GM18873 (cell line): ENCODE data around the gene SLIT3.

ENCODE experiments used
- ATAC-seq: cut with Tn5 transposase; IDR thresholded peaks from one replicate; pipeline ENCODE4 v1.9.1; 2021; ENCODE audit warnings: mild to moderate bottlenecking, moderate library complexity, moderate number of reproducible peaks; ENCODE audit not compliant: unreplicated experiment, low FRiP score

The SLIT3 gene

DNA sequence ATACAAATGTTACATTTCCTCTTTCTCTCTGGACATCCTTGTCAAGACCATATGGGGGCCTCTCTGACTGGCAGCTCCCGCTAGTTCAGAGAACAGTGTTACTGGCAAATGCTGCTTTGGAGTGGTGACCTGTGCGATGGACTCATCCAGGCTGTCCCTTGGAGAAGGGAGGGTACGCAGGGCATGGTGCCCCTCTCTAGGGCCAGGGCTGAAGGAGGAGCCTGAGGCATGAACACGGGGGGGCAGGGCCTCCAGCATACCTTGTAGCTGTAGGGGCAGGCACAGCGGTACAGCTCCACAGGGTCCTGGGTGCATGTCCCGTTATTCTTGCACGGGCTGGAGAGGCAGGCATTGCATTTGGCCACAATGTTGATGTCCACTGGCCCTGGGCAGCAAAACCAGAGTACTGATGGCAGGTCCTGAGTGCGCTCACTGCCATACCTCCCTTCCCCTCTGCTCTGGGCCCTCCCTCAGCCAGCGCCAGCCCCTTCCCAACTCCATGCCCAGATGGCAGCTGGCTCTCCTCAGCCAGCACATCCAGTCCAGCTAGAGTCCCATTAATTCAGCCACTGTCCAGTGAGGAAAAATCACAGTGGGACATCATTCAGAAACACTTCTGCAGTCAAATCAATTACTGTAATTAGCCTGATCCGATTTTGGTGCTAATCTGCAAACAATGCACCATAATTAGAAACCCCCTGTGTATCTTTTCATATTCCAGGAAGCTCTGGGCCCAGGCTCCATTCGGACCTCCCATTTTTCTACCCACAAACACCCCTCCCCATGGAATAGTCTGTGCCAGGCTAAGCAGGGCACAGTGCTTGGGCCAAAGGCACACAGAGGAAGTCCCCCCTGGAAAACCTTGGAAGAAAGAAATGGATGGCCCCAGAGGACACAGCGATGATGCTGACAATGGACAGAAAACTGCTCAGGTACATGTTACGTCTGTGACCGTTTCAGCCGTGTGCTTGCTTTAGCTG lies 592.9 kb downstream of the SLIT3 start:
- no peak for ATAC-seq

DNA sequence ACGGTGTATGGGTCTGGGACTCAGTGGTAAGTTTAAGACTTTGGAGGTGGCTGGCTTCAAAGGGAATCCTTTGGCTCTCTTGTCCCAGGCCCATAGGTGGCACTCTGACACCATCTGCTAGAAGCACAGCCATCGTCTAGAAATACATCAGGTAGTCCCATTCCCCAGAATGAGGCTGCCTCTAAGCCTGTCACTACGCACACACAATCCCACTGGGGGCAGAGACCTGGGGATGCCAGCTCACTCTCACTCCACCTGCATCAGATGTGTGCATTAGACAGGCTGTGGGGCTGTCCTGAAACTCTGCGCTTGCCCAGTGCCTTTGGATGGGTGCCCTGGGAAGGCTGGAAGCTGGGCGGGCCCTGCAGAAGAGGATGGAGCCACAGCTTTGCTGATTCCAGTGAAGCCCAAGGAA lies 594.3 kb downstream of the SLIT3 start:
- no peak for ATAC-seq

DNA sequence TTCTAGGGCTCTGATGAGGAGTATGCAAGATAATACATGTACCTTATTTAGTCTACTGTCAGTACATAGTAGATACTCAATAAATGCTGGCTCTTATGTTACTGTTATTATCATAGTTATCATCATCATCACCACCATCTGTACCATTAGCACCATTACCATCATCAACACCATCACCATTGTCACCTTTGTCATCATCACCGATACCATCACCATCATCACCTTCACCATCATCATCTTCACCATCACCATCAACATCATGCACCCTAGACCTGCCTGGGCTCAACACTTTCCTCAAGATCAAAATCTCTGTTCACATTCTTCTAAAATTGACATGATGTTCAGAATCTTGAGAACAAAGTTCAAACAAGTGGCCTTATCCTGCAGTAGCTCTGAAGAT lies 595.6 kb downstream of the SLIT3 start:
- ATAC-seq, result no peak

DNA sequence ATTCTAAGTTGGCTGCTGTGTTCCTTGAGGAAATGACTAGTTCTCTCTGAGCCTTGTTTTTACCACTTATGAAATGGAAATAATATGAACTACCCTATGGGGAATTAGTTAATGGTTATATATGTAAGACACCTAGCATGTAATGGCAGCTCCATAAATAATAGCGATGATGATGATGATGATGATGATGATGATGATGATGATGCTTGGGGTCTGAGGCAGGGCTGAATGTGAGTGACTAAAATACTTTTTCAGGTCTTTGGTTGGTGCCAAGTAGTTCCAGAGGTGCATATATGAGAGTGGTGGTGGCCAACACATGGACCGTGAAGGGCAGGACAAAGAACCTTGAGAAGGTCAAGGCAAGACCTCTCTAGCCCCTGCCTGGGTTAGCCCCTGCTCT lies 598.4 kb downstream of the SLIT3 start:
- no peak for ATAC-seq

DNA sequence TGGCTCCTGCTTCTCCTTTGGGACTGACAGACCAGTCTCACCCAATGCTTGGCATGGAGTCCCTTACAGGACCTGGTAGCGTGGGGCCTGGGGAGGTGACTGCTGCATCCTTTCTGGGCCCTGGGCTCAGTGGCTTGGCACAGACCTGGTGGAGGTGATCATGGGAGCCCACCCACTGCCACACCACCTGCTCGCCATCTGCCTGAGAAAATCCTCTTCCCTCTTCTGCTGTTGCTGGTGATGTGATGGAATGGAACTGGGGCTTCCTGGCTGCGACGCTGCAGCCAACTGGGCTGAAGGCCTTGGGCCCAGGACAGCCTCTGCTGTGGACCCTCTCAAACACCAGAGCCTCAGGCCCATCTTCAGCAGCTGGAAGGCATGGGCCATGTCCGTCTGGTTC lies 599.3 kb downstream of the SLIT3 start:
- no peak for ATAC-seq

DNA sequence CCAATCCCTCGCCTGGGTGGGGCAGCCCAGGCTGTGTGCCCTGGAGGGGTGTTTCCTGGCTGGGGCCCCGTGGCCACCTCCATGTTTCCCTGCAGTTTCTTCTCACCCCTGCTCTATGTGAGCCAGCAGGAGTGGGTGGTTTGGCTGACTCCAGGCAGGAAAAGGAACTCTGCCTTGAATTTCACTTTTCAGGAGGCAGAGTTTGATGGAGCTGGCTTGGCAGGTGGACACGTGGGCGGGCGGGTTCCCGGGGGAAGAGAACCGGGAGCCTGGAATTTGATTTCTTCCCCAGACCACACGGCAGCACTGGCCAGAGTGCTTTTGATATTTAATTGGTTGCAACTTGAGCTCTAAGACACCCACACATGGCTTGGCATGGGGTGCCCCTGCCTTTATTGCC lies 601.9 kb downstream of the SLIT3 start:
- ATAC-seq, result no peak

DNA sequence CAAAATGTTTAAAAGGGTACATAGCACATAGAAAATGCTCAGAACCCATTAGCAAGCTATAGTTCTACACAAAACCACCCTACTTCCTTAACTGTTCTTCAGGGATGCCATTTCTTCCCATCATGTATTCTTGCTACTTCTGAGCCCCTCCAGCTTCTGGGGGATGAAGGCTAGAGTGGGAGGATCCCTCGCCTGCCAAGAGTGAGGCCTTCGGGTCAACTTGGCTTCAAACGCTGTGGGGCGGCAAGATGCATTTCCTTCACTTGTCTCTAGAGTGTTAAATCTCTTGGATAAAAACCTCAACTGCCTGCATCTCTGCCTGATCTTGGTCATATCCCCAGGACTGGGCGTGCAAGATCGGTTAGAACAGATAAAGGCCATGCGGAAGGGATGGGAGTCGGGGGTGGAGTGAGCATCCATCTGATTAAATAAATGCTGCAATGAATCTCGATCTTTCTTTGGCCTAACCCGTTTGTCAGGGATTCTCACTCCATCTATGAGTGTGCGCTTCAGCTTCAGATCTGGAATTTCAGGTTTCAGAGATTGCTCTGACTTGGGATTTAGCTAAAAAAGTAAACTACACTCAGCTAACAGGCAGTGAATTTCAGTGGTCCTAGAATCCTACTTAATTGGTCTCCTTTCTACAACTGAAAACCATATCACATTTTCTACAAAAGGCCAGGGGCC lies 603.8 kb downstream of the SLIT3 start:
- no peak for ATAC-seq

DNA sequence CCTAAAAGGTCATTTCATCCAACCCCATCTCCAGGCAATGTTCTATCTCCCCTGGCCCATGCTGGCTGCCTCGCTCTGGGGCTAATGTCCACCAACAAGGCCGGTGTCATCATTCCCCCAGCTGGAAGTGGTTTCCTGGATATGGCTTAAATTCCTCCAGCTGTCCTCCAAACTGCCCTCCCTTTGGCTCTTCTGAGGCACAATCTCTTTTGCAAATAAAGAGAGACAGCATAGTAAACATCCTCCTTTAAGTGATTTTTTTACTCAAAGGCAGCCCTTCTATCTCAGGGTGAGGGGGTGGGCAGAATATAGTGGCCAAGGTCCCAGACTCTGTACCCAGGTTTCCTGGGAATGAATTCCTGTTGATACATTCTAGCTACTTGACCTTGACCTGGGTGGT lies 604.3 kb downstream of the SLIT3 start:
- no peak for ATAC-seq

DNA sequence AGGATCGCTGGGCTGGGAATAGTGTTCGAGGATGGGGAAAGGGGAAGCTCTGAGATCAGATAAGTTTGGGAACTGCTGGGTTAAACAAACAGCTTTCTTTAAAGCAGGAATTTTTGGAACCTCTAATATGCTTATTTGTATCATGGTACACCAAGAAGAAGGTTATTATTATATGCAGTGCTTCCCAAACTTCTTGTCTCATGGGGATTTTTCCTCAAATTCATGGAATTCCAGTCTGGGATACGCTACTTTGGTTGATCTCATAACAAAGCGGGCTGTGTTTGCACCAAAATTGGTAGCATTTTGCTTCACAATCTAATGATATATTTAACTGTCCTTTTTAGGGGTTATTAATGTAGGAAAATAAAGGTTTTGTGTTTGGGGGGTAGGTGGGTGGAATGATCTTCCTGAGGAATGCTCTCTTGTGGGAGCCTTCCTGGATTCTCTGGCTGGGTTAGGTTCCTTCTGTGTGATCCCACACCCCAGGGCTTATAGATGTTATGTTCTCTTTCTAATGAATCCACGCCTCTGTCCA lies 605.6 kb downstream of the SLIT3 start:
- no peak for ATAC-seq

DNA sequence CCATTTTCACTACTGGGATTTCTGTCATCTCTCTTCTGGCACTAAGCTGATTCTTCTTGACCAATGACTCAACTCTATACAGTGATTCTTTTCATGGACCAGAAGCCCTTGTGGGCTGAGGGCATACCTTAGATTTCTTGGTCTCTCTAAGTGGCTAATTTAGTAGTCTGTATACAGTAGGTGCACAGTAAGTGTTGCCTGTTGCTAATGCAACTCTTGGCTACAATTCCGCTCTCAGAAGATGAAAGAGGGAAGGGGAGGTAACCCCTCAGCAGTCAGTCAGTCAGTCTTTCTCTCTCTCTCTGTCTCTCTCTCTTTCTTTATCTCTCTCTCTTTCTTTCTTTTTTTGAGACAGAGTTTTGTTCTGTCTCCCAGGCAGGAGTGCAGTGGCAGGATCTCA lies 606.6 kb downstream of the SLIT3 start:
- ATAC-seq, result no peak

DNA sequence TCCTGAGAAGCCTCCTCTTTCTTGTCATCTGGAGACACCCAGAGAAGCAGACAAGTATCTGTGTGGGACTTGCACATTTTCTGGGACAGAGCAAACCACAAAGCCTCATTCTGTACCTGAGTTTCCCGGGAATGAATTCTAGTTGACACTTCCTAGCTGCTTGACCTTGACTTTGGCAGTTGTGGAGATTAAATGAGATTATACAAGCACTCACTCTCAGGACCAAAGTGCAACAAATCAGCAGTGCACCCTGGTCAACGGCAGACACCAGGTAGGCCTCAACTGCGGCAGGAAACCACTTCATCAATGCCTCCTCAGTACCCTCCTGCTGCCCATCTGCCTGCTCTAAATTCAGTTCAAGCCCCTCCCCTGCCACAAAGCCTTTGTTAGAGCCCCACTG lies 607.1 kb downstream of the SLIT3 start:
- ATAC-seq, result no peak

DNA sequence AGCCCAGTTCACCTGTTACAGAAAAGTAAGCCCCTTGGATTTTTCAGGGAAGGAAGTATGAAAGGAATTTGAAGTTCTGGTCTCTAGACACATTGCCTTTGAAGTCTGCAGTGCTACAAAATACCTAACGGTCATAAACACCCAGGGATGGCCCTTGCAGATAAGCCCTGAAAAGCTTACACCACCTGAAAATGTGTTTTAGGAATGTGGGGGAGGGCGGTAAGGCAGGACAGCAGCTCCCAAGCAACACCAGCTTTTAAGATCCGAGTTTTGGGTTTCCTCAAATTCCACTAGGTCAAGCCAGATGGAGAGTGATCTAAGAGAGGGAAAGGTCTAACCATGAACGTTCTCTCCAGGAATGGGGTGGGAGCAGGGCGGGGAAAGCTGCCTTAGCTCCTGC lies 607.6 kb downstream of the SLIT3 start:
- no peak for ATAC-seq

DNA sequence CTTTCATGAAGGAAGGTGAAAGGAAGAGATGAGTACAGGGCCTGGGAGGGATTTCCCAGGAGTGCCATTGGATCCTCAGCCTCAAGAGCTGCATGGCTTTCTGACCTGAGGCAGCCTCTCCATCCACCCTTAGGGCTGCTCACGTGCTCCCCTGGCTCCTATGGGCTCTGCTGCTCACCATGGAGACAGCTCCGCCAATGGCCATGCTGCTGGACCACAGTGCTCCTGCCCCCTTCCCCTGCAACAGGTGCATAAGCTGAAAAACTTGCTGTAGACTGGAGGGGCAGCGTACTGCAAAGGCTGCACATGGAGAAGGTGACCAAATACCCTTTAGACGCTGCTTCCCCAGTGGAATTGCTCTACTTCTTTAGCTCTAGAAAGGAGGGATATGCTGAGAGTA lies 609.0 kb downstream of the SLIT3 start:
- no peak for ATAC-seq

DNA sequence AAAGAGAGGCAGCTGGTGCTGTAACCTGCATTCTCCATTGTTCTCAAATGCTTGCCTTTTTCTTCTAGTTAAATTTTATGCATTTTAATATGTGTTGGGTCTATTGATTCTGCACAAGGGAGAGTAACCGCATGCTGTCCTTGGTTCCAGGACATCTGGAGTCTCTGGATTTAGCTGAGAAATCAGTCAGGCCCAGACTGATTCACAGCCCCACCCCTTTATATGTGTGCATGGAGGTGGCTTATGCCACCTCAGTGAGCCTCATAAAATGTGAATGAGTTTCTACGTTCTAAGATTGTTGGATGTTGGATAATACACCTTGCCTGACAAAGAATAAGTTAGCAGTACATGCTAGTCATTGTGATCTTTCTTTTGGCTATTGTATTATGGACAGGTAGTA lies 611.7 kb downstream of the SLIT3 start:
- no peak for ATAC-seq

DNA sequence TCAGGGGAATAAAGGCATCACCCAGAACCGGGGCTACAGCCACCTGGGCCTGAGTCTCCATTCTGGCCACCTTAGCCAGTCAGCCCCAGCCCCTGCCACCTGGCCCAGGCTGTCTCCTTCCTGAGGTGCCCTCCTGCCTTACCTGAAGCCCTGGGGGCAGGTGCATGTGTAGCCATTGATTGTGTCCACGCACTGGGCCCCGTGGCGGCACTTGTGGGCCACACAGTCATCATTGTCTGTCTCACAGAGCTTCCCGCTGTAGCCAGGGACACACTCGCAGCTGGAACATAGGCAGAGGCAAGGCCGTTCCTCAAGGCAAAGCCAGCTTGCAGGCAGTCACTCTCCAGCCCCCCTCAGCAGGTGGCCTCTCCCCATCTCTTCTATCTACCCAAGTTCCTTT lies 614.1 kb downstream of the SLIT3 start:
- no peak for ATAC-seq

DNA sequence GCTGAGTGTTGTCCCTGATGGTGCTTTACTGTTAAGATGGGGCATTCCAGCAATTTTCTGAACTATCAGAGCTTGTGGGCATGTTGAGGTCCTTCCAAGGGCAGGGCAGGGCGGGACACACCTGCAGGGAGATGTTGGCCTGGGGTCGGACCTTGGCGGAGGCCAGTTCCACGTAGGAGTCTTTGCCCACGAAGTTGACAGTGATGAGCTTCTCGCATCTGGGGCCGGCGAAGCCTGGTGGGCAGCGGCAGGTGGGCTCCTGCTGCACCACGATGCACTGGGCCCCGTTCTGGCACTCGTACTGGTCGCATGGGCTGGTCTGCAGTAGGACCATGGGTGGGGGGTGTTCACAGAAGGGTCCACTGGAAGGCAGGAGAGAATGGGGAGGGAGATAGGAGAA lies 615.4 kb downstream of the SLIT3 start:
- no peak for ATAC-seq

DNA sequence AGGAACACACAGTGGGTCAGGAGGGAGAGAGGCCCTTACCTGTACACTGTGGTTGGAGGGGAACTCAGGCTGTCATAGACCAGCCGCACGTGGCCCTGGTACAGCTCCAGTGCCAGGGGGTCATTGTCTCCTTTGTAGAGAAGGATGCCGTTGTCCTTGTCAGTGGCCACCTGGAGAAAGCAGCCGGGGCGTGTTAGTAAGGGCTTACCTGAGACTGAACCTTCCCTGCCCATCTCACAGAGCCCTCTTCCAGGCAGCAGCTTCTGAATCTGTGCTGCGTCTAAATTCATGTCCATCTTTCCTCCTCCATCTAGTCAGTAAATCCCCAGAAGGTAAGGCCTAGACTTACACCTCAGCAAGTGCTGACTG lies 617.0 kb downstream of the SLIT3 start:
- no peak for ATAC-seq

DNA sequence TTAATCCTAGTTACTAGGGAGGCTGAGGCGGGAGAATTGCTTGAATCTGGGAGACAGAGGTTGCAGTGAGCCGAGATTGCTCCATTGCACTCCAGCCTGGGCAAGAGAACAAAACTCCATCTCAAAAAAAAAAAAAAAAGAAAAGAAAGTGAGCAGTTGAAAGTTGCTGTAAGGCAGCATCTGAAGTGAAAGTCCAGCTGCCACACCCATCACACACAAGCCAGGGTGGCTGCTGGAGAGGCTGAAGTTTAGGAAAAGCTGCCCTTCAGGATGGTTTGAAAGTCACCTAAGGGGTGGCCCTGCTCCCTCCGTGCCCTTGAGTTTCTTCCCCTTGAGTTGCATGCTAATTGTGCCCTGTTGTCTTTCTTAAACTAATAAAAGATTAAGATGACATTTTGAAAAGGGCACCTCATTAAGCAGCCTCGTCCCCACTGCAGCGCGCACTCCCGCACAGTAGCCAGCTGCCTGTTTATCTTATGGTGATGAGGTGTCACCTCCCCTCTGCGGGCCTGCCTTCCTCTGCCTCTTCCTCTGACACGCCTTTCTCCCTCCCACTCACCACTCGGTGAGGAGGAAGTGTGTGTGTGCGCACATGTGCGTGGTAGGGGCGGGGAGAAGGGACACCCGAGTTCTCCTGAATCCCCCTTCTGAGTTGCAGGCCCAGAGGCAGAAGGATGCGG lies 617.6 kb downstream of the SLIT3 start:
- ATAC-seq, result no peak

DNA sequence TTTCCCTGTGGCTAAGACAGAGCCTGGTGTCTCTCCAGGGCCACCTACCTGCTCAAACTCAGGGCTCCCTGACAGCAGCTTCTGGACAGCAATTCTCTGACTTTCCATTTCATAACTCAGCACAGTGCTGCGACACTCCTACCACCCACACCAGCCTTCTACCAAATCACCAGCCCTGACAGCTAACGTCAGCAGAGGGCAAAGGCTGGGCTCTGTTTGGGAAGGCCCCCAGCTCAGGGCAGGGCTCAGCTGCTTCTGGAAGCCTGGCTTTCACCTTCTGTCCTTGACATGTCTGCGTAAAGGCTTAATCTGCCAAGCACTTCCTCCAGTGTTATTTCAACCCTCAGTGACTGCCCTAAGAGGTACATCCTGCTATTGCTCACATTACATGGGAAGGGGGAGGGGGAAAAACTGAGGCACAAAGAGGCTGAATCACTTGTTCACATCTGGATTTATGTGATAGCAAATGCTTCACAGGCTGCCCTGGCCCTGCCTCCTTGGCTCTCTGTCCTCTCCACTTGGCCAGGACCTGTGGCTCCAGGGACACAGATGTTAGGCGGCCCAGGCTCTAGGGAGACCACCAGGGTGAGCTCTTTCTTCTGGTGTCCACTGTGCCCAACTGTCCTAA lies 619.3 kb downstream of the SLIT3 start:
- no peak for ATAC-seq

DNA sequence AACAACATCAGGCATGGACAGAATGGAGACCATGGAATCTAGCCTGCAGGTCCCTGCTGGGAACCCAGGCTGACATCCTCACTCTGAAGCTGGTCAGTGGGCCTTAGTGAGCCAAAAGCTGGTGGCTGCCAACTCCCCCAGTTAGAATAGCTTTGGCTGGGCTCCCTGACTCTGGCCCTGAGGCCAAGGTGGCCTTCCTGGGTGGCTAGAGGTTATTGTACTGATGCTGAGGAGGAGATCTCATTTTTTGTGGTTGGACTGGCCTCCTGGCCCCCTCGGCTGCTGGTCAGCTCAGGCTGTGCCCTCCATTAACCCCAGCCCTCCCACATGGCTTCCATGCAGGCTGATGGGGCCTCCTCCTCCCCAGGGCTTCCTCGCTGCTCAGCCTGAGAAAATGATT lies 620.5 kb downstream of the SLIT3 start:
- no peak for ATAC-seq

DNA sequence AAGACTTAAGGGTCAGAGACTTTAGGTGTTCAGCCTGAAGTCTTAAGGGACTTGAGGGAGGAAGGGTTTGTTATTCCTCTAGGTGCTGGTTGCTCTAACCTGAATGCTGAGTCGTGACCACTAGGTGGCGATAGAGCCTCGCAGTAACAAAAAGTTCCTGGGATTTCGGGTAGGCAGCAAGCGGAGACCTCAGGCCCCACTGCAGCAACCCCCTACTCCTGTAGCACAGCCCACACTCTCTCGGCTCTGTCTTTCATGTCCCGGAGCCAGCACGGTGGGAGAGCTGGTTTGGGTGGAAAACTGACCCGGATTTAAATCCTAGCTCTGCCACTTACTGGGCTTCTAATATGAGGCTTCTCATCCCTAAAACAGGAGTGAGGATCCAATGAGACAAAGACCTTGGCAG lies 621.4 kb downstream of the SLIT3 start:
- no peak for ATAC-seq
